A549 (cell line): ENCODE results near the gene GPR89B.
"Not testable (repeated sequence)": the region's sequence is repeated elsewhere in the genome, so short reads cannot be mapped to it uniquely, and the experiment has no call there.

ENCODE experiments used
- FOSB ChIP-seq: fragments of 250-450 bp; sonication (Bioruptor Pico); IDR thresholded peaks from 2 replicates; pipeline ENCODE4 v1.5.0; 2020; ENCODE audit warnings: mild to moderate bottlenecking, moderate library complexity
- JUN ChIP-seq, 2 experiments: fragments of >200 bp; sonication (Bioruptor Twin); formaldehyde crosslinking; IDR thresholded peaks; 2 replicates in 1 of 2; 3 replicates in 1 of 2; pipeline ENCODE4 v1.6.1; 2016 to 2017
- KDM1A ChIP-seq: fragments of 200-600 bp; sonication (generic); IDR thresholded peaks from 2 replicates; pipeline ENCODE4 v1.6.1; 2016; ENCODE audit warnings: low read depth, mild to moderate bottlenecking
- PBX3 ChIP-seq: IDR thresholded peaks from 2 replicates; pipeline ENCODE4 v1.6.1; 2012
- POLR2A ChIP-seq: IDR thresholded peaks from 2 replicates; pipeline ENCODE4 v1.6.1; 2012; ENCODE audit warnings: mild to moderate bottlenecking, low read length
- RAD21 ChIP-seq, 2 experiments: fragments of >200 bp in 1 of 2; sonication (Bioruptor Twin) in 1 of 2; formaldehyde crosslinking in 1 of 2; IDR thresholded peaks in 1 of 2; conservative IDR thresholded peaks in 1 of 2; 2 replicates in 1 of 2; 3 replicates in 1 of 2; pipeline ENCODE4 v1.6.1; 2012 to 2018; ENCODE audit warnings: inconsistent platforms in 1 of 2
- SREBF2 ChIP-seq: fragments of 450-650 bp; IDR thresholded peaks from 2 replicates; pipeline ENCODE4 v1.6.1; 2014; ENCODE audit warnings: mild to moderate bottlenecking, moderate library complexity
- TF ChIP-seq, protein P1 (sequence below): fragments of >200 bp; sonication (Bioruptor Twin); formaldehyde crosslinking; IDR thresholded peaks from 3 replicates; pipeline ENCODE4 v1.5.1; 2016
- TF ChIP-seq, protein P2 (sequence below): IDR thresholded peaks from 2 replicates; pipeline ENCODE4 v1.6.1; 2012

DNA sequence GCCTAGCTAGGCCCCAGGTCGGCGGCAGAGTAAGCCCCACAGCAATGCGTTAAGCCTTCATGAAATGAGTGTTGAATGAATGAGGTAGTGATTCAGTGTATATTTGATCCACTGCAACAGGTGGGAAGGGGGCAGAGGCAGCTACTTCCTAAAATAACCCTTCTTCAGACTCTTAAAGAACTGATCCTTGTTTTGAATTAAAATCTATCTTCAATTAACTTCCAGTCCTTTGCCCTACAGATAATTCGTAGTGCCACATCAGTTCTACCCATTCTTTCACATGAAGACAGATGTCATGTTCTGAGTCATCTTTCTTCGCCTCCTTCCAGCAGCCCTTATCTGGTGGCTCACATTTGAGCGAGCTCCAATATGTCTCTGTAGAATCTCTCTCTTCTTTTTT is 1.0 kb upstream of the GPR89B start:
- TF ChIP-seq JUN (IDR thresholded peaks at IDR 0.05); PBX3; KDM1A; SREBF2; POLR2A; RAD21 (conservative IDR thresholded peaks at IDR 0.05 in 1 of 2, IDR thresholded peaks at IDR 0.05 in 1 of 2); FOSB (CRISPR knock-in tag): not testable (repeated sequence)
- TF ChIP-seq, protein P1, sequence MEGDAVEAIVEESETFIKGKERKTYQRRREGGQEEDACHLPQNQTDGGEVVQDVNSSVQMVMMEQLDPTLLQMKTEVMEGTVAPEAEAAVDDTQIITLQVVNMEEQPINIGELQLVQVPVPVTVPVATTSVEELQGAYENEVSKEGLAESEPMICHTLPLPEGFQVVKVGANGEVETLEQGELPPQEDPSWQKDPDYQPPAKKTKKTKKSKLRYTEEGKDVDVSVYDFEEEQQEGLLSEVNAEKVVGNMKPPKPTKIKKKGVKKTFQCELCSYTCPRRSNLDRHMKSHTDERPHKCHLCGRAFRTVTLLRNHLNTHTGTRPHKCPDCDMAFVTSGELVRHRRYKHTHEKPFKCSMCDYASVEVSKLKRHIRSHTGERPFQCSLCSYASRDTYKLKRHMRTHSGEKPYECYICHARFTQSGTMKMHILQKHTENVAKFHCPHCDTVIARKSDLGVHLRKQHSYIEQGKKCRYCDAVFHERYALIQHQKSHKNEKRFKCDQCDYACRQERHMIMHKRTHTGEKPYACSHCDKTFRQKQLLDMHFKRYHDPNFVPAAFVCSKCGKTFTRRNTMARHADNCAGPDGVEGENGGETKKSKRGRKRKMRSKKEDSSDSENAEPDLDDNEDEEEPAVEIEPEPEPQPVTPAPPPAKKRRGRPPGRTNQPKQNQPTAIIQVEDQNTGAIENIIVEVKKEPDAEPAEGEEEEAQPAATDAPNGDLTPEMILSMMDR = not testable (repeated sequence)
- TF ChIP-seq, protein P2, sequence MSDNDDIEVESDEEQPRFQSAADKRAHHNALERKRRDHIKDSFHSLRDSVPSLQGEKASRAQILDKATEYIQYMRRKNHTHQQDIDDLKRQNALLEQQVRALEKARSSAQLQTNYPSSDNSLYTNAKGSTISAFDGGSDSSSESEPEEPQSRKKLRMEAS = not testable (repeated sequence)
